Measurements from ENCODE around the gene HS6ST2. TPM values are rescaled to one million over a fixed set of nuclear protein-coding genes. Genes with fewer than 3 reads are reported as not detected.

The HS6ST2 gene
- total RNA-seq, 1 experiment from 2014 or later, result 0.26 TPM

DNA sequence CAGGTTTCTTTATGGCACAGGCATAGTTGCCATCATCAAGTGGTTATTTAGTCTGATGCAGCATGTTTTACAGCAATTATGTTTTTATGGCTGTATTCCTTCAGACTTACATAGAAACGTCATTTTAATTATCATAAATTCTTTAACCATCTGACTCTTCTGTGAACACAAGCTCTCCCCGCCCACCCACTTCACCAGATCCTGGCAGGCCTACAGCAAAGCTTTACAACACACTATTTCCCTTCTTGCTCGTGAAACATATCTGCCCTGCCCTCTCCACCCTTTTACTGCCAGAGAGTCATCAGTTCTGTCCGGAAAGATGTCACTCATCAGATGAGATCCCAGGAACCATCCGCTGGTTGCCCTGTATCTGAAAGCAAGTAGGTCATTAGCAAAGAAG, 120.5 kb downstream of the HS6ST2 start:
- in situ Hi-C loops (cut with HindIII; ENCODE audit: low pct_unique_long_range_greater_than_20kb, low sequenced_read_pairs) (no loop called here), intact Hi-C loops (cut with micrococcal nuclease; ENCODE audit: unreplicated experiment) (no loop called here)
- no peak for TF ChIP-seq TCF7L2 (IDR thresholded peaks at IDR 0.05; ENCODE audit: low read depth, low read length)
- TF ChIP-seq, protein P1, sequence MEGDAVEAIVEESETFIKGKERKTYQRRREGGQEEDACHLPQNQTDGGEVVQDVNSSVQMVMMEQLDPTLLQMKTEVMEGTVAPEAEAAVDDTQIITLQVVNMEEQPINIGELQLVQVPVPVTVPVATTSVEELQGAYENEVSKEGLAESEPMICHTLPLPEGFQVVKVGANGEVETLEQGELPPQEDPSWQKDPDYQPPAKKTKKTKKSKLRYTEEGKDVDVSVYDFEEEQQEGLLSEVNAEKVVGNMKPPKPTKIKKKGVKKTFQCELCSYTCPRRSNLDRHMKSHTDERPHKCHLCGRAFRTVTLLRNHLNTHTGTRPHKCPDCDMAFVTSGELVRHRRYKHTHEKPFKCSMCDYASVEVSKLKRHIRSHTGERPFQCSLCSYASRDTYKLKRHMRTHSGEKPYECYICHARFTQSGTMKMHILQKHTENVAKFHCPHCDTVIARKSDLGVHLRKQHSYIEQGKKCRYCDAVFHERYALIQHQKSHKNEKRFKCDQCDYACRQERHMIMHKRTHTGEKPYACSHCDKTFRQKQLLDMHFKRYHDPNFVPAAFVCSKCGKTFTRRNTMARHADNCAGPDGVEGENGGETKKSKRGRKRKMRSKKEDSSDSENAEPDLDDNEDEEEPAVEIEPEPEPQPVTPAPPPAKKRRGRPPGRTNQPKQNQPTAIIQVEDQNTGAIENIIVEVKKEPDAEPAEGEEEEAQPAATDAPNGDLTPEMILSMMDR (IDR thresholded peaks at IDR 0.05), result no peak
- TF ChIP-seq SIN3A (IDR thresholded peaks at IDR 0.05; ENCODE audit: borderline replicate concordance, insufficient read depth, low read depth, low read length), result no peak
- TF ChIP-seq, protein P2, sequence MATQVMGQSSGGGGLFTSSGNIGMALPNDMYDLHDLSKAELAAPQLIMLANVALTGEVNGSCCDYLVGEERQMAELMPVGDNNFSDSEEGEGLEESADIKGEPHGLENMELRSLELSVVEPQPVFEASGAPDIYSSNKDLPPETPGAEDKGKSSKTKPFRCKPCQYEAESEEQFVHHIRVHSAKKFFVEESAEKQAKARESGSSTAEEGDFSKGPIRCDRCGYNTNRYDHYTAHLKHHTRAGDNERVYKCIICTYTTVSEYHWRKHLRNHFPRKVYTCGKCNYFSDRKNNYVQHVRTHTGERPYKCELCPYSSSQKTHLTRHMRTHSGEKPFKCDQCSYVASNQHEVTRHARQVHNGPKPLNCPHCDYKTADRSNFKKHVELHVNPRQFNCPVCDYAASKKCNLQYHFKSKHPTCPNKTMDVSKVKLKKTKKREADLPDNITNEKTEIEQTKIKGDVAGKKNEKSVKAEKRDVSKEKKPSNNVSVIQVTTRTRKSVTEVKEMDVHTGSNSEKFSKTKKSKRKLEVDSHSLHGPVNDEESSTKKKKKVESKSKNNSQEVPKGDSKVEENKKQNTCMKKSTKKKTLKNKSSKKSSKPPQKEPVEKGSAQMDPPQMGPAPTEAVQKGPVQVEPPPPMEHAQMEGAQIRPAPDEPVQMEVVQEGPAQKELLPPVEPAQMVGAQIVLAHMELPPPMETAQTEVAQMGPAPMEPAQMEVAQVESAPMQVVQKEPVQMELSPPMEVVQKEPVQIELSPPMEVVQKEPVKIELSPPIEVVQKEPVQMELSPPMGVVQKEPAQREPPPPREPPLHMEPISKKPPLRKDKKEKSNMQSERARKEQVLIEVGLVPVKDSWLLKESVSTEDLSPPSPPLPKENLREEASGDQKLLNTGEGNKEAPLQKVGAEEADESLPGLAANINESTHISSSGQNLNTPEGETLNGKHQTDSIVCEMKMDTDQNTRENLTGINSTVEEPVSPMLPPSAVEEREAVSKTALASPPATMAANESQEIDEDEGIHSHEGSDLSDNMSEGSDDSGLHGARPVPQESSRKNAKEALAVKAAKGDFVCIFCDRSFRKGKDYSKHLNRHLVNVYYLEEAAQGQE (IDR thresholded peaks at IDR 0.05; ENCODE audit: insufficient read depth in 1 of 2, low read depth in 2 of 2, low read length in 1 of 2), result no peak
- no peak for TF ChIP-seq POLR2AphosphoS5 (IDR thresholded peaks at IDR 0.05; ENCODE audit: low read depth, low read length)
- Histone ChIP-seq H3K9me3 (ENCODE audit: control insufficient read depth, insufficient read depth, low read depth, low read length) (no peaks in the 10 kb centered on the region), H3K4me1 (ENCODE audit: control insufficient read depth, insufficient read depth, low read length) (no peaks in the 10 kb centered on the region), H3K4me3 (ENCODE audit: low read depth in 2 of 2, low read length in 2 of 2) (no peak overlapping the region), H3K36me3 (ENCODE audit: control insufficient read depth, insufficient read depth, low read length) (no peaks in the 10 kb centered on the region), H3K27me3 (ENCODE audit: control insufficient read depth, insufficient read depth, low read length) (no peaks in the 10 kb centered on the region), H3K27ac (ENCODE audit: low read length) (no peak overlapping the region)
- DNase-seq (ENCODE audit: low read depth, low spot score), result no peak
- ChIA-PET CTCF (no interaction called here), POLR2A (no interaction called here)
- BruUV-seq (replicated peaks), result no TSS peak
- no peak for ATAC-seq

DNA sequence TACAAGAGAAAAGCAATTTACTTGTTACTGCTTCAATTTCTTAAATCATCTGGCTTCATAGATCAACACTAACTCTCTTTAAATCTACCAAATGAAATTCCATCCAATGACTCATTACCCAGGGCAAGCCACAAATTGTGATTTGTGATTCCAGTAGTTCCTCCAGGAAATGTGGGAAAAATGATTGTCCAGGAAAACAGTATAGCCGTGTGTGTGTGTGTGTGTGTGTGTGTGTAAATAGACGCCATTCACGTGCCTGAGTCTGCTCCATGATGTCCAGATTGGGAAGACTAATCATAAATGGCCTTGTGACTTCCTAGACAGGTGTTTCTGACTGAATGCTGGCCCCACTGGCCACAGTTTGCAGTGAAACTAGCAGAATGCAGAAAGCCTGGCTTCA, 121.3 kb downstream of the HS6ST2 start:
- ATAC-seq (no peak), DNase-seq (ENCODE audit: low read depth, low spot score) (no peak)
- BruUV-seq (replicated peaks), result no TSS peak
- CTCF ChIA-PET, result no interaction called here
- Histone ChIP-seq H3K27ac (ENCODE audit: low read length) (no peak overlapping the region), H3K4me3 (ENCODE audit: low read depth in 2 of 2, low read length in 2 of 2) (no peak overlapping the region), H3K9me3 (ENCODE audit: control insufficient read depth, insufficient read depth, low read depth, low read length) (no peaks in the 10 kb centered on the region), H3K27me3 (ENCODE audit: control insufficient read depth, insufficient read depth, low read length) (no peaks in the 10 kb centered on the region), H3K36me3 (ENCODE audit: control insufficient read depth, insufficient read depth, low read length) (no peaks in the 10 kb centered on the region), H3K4me1 (ENCODE audit: control insufficient read depth, insufficient read depth, low read length) (no peaks in the 10 kb centered on the region)
- in situ Hi-C loops (cut with HindIII; ENCODE audit: low pct_unique_long_range_greater_than_20kb, low sequenced_read_pairs), result no loop called here
- POLR2A ChIA-PET, result no interaction called here
- intact Hi-C loops (cut with micrococcal nuclease; ENCODE audit: unreplicated experiment), result no loop called here
- TF ChIP-seq TCF7L2 (IDR thresholded peaks at IDR 0.05; ENCODE audit: low read depth, low read length) (no peak), SIN3A (IDR thresholded peaks at IDR 0.05; ENCODE audit: borderline replicate concordance, insufficient read depth, low read depth, low read length) (no peak), POLR2AphosphoS5 (IDR thresholded peaks at IDR 0.05; ENCODE audit: low read depth, low read length) (no peak)
- TF ChIP-seq, protein P1 (IDR thresholded peaks at IDR 0.05), result no peak
- TF ChIP-seq, protein P2 (IDR thresholded peaks at IDR 0.05; ENCODE audit: insufficient read depth in 1 of 2, low read depth in 2 of 2, low read length in 1 of 2), result no peak
